Stimulated activated CD8-positive, alpha-beta memory T cell treated with anti-CD3 and anti-CD28 coated beads, Interleukin-15, amount 100 ng/mL, for 24 hours (primary cell): Measurements from ENCODE around the gene OR14K1.
"Not testable (repeated sequence)": the region's sequence is repeated elsewhere in the genome, so short reads cannot be mapped to it uniquely, and the experiment has no call there.

Experiments used
- DNase-seq: peaks from one replicate; pipeline ENCODE4 v3.0.0-alpha.2; 2020; ENCODE audit warnings: low read depth

The OR14K1 gene

DNA sequence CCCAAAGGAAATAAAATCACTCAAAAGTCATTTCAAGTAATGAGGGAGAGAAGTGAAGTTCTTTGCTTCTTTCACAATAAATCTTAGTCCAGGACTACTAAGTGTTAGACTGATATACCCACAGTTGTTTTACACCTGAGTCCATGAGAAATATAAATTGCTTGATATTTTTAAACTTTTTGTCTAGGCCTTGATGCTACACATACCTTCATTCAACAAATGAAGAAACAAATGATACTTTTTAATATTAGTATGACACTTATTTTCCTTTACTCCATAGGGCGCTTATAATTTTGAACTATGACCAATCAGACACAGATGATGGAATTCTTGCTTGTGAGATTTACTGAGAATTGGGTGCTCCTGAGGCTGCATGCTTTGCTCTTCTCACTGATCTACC lies at the start of gene OR14K1:
Gene OR14K1, plus strand, starts transcription at position 301 of the 400 bp plus-strand sequence. Its CDS starts 0 bp downstream, at position 301.
- no peak for DNase-seq

DNA sequence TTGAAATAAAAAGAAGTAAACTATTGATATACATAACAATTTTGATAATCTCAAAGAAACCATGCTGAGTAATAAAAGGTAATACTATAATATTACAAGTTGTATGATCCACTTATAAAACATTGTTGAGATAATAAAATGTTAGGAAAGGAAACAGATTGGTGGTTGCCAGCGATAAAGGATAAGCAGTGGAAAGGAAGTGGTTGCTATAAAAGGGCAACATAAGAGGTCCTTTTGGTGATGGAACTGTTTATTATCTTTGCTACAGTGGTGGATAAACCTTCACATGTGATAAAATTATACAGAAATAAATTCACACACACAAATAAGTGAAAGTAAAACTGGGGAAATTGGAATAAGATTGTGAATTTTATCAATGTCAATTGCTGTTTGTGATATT lies 37.1 kb upstream of the OR14K1 start:
- no peak for DNase-seq

DNA sequence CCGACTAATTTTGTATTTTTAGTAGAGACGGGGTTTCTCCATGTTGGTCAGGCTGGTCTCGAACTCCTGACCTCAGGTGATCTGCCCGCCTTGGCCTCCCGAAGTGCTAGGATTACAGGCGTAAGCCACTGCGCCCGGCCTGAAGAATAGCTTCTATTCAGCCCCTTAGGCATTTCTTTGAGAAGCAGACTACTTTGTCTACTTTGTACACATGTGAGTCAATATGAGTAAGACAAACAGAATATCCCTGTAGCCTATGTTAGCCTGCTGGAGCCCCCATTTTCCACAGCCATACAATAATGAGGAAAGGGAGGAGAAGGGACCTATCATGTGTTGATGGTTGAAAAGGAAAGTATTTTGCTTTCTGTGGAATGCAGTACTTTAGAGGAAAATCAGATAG lies 27.7 kb upstream of the OR14K1 start:
- DNase-seq, result not testable (repeated sequence)

DNA sequence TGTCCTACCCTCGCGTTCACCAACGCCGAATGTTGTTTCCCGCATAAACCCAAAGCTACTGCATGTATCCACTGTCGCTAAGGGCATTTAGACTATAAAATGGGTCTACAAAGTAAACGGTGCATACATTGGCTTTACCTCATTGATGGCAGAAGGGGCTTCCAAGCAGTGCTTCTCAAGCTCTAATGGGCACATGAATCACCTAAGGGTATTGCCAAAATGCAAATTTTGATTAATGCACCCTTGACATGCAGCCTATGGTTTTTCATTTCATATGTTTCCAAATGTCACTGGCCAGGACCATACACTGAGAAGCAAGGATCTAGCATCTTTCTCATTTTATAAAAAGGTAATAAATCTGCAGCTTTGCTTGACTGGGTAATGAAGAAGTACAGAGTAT lies 24.7 kb upstream of the OR14K1 start:
- DNase-seq, result no peak

DNA sequence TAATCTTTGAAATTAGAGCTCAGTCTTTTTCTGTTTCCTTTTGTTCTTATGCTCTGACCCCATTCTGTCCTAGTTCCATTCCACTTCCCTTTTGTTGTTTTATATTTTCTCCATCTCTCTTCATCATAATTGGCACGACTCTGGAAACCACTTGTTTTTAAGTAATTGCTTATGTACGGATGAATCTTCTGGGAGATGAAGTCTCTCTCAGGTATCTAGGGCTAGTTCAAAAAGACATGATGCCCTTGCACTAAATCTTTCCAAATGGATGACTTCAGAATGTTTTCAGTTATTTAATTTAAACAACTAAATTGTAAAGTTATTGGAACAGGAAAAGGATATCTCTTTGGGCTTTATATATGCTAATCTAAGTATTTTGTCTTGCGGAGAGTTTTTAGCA lies 21.9 kb upstream of the OR14K1 start, which contains the start of gene OR6F1:
Gene OR6F1, minus strand, starts transcription at position 101 of the 400 bp plus-strand sequence. CDS start 3,891 bp downstream, outside the sequence.
- no peak for DNase-seq

DNA sequence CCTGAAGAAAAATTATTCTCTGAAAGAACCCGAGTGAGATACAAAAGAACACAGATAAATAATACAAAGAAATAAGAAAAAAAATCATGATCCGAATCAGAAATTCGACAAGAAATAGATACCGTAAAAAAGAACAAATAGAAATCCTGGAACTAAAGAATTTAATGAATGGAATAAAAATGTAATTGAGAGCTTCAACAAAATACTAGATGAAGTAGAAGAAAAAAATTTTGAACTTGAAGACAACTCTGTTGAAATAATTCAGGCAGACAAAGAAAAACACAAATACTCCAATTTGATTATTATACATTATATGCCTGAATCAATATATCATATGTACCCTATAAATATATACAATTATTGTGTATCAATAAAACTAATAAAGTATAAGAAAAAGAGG lies 17.2 kb upstream of the OR14K1 start:
- DNase-seq, result no peak

DNA sequence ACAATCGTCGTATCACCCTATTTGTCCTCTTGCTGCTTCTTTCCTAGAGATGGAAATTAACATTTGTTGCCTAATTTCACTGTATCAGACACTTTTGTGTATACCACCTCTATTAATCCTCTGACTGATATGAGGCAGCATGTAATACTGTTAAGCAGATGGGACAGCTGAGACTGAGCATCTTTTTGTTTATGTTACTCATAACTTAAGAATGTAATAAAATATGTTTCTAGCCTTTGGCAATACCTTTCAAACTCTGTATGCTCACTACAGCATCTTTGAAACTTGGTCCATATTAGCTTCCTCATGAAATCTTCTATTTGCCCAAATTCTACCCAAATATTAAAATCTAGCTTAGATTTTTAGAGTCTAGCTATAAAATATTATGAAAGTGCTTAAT lies 2.3 kb downstream of the OR14K1 start:
- no peak for DNase-seq

DNA sequence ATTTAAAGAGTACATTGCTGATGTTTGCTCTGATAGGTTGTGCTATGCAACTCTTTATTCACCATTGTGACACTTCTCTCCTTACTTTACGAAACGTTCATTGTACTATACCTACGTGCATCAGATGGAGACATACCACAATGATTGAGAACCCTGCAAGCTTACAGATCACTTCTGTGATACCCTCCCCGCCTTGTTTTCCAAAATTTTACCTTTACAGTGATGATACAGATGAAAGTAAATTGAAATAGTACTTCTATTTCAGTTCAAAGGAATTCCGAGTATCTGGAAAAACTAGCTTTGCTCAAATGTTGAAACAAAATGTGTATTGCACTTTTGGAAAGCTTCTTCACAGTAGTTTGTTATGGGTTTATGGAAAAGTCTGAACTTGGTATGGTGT lies 3.3 kb downstream of the OR14K1 start:
- DNase-seq, result no peak

DNA sequence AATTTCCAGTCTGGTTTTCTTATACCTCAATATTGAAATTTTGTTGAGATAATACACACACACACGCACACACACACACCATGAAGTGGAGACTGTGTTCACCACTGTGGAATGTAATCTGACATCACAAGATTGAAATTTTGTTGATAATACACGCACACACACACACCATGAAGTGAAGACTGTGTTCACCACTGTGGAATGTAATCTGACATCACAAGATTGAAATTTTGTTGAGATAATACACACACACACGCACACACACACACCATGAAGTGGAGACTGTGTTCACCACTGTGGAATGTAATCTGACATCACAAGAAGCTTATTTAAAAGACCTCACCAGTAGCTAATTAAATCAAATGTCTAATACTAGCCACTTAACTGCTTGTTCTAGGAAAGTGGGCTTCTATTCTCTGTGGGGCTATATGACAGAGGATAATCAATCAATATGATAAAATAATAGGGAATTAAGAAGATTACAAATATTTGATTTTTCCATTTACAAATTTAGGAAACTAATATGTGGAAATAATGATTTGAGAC lies 3.9 kb downstream of the OR14K1 start:
- not testable (repeated sequence) for DNase-seq

DNA sequence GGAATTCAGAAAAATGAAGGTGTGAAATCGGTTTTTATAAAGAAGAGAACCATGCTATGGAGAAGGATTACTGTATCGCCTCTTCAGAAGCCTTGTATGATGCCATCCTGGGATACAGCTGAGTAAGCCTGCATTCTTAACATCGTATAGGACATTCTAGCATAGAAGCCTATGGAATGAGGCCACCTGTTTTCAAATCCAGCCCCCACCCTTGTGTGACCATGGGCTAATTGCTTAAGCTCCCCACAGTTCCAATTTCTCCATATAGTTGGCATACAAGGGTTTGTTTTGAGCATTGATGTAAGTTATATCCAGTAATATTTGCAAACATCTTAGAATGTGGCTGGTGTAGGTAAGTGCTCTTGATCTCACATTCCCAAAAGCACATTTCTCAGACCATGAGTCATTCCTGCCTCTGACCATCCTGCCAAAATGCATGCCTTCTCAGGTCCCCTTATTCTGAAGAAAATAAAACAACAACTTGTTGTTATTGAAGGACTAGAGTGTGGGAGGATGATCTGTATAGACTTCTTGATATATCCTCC lies 8.0 kb downstream of the OR14K1 start:
- no peak for DNase-seq

- no peak for DNase-seq
Observed at GRCh38 chr1:247747616-247748015, 9.2 kb downstream of the OR14K1 start.

GRCh38 chr1:247748041-247748440 lies 9.6 kb downstream of the OR14K1 start, which contains the start of gene OR14A2:
Gene OR14A2 (minus strand): TSS chr1:247748141.
- no peak for DNase-seq

GRCh38 chr1:247749870-247750269 lies 11.5 kb downstream of the OR14K1 start:
- no peak for DNase-seq

DNA sequence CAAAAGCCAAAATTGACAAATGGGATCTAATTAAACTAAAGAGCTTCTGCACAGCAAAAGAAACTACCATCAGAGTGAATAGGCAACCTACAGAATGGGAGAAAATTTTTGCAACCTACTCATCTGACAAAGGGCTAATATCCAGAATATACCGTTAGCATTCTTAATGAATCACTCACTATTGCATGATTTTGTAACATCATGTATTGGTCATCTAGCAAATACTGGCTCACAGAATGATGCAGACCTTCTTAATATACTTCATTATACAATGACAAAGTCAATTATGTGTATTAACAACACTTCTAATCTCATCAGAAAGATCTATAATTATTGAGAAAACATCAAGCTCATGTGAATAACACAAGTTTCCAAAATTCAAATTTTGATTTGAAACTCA lies 15.9 kb downstream of the OR14K1 start:
- DNase-seq, result not testable (repeated sequence)

DNA sequence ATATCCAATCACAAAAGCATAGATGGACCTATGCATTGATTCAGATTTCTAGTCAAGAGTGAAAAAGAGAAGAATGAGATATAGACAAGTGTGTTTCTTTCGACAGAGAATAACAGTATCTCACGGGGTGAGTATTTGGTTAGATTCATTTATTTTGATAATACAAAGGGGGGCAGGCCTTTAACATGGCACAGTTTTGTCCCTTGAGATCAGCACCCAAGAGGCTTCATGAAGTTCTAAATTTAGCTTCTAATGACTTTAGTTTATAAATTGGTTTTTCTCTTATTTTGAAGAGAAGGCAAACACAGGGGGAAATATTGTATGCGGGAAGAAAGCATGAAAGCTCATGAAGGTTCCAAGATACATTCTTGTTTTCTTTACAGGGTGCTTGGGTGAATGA lies 22.0 kb downstream of the OR14K1 start, which contains the start of gene OR1C1:
Gene OR1C1, minus strand, starts transcription at position 101 of the 400 bp plus-strand sequence. CDS start 2,150 bp downstream, outside the sequence.
- DNase-seq, result no peak

DNA sequence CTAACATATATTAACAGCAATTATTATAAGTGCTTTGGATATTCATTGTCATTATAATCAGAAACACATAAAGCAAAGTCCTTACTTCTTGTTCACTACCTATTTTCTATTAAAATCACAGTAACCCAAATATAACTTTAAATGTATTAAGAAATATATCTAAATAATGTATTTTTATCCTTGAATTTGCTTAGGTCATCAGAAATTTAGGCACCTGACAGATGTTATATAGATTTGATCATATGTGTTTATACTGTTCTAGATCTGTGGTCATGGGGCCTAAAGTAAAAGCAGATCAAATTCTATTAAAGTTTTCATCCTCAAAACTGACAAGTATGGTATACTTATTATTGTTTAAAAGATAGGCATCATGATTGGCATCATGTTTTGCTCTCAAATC lies 31.2 kb downstream of the OR14K1 start:
- DNase-seq, result no peak
